Lower lobe of right lung (tissue), 2 donors: ENCODE data around the gene SCFD1. TPM values are rescaled to one million over a fixed set of nuclear protein-coding genes. Genes with fewer than 3 reads are reported as not detected.

ENCODE experiments used
- ATAC-seq, 2 donors: fragments of 200-7000 bp; cut with Tn5 transposase; one replicate each; pipeline ENCODE4 v1.9.1; 2020 to 2022; ENCODE audit warnings: mild to moderate bottlenecking in 2 of 2, moderate library complexity in 2 of 2
- DNase-seq: peaks from one replicate; pipeline ENCODE4 v3.0.0-alpha.2; 2020
- H3K27ac ChIP-seq: fragments of 200-600 bp; one replicate; pipeline ENCODE4 v1.8.0; 2022
- H3K27me3 ChIP-seq: fragments of 200-600 bp; one replicate; pipeline ENCODE4 v1.8.0; 2022; ENCODE audit warnings: low read depth
- H3K36me3 ChIP-seq: fragments of 200-600 bp; one replicate; pipeline ENCODE4 v1.8.0; 2022; ENCODE audit warnings: mild to moderate bottlenecking
- H3K4me1 ChIP-seq: fragments of 200-600 bp; one replicate; pipeline ENCODE4 v1.8.0; 2022
- H3K4me3 ChIP-seq: fragments of 200-600 bp; one replicate; pipeline ENCODE4 v1.8.0; 2022; ENCODE audit warnings: mild to moderate bottlenecking
- H3K9me3 ChIP-seq: fragments of 200-600 bp; one replicate; pipeline ENCODE4 v1.8.0; 2022
- CTCF ChIP-seq: fragments of 200-600 bp; IDR thresholded peaks from one replicate; pipeline ENCODE4 v1.8.0; 2022; ENCODE audit warnings: antibody characterized with exemption, mild to moderate bottlenecking
- intact Hi-C: fragments of 100-400 bp; cut with DNase I; formaldehyde crosslinking; loops from one replicate; pipeline ENCODE4 v1.11.0; 2022
- total RNA-seq: library from RNA; stranded (reverse); fragmentation: NEBNext Ultra II Directional; extraction: Animal tissue kit (Norgen Biotek cat#: 25700); gene quantifications from one replicate; pipeline ENCODE4 v1.2.1, GENCODE V29; 2021
- donor health status: DM: no; HTN: yes; CAD: no; lungs with severe emphysema.

The SCFD1 gene
- total RNA-seq, 1 donor from 2014 or later, result 73.8 TPM

DNA sequence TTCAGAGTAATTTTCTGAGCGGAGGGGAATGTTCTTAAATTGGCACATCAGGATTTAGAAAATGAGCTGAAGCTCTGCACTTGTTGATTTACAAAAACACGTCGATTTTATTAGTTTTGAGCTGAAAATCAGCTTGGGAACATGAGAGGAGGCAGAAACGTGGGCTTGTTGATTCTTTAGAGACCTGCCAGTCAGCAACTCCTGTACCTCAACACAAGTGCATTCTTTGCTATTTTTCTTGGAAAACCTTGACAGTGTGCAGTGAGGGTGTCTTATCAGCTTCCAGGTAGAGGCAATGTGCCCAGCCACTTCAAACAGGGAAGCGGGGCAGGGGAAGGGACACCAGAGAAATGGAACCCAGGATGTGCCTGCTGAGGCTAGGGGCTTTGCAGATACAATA is 149.5 kb downstream of the SCFD1 start:
- Histone ChIP-seq H3K4me3 (no peak overlapping the region), H3K9me3 (no peaks in the 10 kb centered on the region), H3K36me3 (no peaks in the 10 kb centered on the region), H3K27me3 (peaks cover 3% of the 10 kb centered on the region), H3K4me1 (no peaks in the 10 kb centered on the region), H3K27ac (no peak overlapping the region)
- ATAC-seq, result no peak
- no peak for DNase-seq
- intact Hi-C loops, result no loop called here
- no peak for TF ChIP-seq CTCF

DNA sequence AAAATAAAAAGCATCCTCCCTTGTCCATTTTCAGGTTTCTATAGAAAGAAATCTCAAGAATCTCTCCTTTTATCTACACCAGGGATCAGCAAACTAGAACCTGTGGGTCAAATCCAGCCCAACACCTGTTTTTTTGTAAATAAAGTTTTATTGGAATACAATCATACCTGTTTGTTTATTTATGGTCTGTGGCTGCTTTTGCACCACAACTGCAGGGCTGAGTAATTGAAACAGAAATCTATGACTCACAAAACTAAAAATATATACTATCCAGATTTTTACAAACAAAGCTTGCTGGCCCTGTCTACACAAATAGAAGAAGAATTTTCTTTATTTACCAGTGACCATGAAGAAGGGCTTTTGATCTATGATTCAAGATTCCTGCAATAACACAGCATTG is 157.1 kb downstream of the SCFD1 start:
- intact Hi-C loops, result no loop called here
- Histone ChIP-seq H3K27me3 (no peaks in the 10 kb centered on the region), H3K4me3 (no peak overlapping the region), H3K9me3 (no peaks in the 10 kb centered on the region), H3K4me1 (no peaks in the 10 kb centered on the region), H3K36me3 (no peaks in the 10 kb centered on the region), H3K27ac (no peak overlapping the region)
- ATAC-seq (no peak), DNase-seq (no peak)
- TF ChIP-seq CTCF, result no peak

Other genes with a start within 250 kb of the SCFD1 start
- gene G2E3, start 63.2 kb upstream of the SCFD1 start, total RNA-seq, result 14.3 TPM